Cortex of kidney (tissue), 1 donor: ENCODE measurements around the gene YWHAE.
"Not testable (repeated sequence)": the region's sequence is repeated elsewhere in the genome, so short reads cannot be mapped to it uniquely, and the experiment has no call there.

ENCODE experiments used
- DNase-seq: peaks from one replicate; lab custom pipeline; 2025; lab: John Stamatoyannopoulos, UW

YWHAE gene

GRCh38 chr17:1325766-1326165 is 74.3 kb downstream of the YWHAE start:
- no peak for DNase-seq

GRCh38 chr17:1324201-1324771 is 75.7 kb downstream of the YWHAE start:
- no peak for DNase-seq

GRCh38 chr17:1323336-1323735 is 76.7 kb downstream of the YWHAE start:
- DNase-seq: no peak

DNA sequence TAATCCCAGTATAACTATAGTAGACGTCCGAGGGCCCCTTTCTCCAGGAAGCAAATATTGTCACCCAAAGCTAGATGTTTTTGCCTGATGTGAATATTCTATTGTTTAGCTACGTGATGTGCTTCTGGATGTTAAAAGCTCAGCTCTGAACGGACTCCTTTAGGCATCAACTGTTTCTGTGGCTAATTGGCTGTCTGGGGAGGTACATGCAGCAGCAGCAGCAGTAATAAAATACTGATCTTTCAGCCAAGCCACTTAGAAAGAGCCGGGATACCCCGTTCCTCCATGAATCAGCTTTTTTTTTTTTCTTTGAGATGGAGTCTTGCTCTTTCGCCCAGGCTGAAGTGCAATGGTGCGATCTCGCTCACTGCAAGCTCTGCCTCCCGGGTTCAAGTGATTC is 77.5 kb downstream of the YWHAE start:
- DNase-seq: no peak

- no peak for DNase-seq
Measured at GRCh38 chr17:1322014-1322428, 78.0 kb downstream of the YWHAE start.

DNA sequence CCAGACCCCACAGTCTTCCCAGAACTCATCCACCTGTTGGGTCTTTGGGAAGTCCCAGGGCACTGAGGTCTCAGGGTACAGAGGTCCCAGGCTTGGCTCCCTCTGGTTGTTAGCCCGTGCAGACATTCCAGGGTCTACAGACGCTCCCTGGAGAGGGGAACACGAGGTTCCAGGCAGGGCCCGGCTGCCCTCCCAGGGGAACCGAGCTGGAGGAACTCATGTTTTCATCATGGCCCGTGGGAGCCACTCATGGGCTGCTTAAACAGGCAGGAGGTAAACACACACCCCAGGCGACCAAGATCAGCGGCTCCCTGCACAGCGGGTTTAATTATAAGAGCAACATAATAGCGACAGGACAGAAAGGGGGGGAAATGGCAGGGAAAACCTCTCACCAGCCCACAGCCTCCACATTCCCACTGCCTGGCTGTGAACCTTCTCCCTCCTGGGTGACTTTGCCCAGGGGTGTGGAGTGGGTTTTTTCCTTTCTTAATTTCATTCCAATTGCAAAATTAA is 84.1 kb downstream of the YWHAE start:
- no peak for DNase-seq

- DNase-seq: no peak
Measured at GRCh38 chr17:1315409-1315808, 84.6 kb downstream of the YWHAE start.

GRCh38 chr17:1313270-1314005 is 86.6 kb downstream of the YWHAE start:
- no peak for DNase-seq

- no peak for DNase-seq
Measured at GRCh38 chr17:1312261-1312870, 87.7 kb downstream of the YWHAE start.

DNA sequence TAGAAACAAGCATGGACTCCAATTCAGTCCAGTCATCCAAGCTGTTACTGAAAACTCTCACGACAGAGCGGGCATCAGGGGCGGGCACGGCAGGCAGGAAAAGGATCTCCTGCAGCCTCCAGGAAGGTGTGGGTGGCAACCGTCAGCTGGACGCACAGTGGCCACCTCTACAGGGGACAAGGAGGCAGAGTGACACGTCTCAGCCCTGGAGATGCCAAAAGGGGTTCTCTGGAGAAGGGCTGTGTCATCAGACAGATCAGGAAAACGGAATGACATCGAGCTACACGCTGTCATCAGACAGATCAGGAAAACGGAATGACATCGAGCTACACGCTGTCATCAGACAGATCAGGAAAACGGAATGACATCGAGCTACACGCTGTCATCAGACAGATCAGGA is 92.2 kb downstream of the YWHAE start:
- not testable (repeated sequence) for DNase-seq

GRCh38 chr17:1304962-1305563 is 95.0 kb downstream of the YWHAE start:
- DNase-seq: no peak

DNA sequence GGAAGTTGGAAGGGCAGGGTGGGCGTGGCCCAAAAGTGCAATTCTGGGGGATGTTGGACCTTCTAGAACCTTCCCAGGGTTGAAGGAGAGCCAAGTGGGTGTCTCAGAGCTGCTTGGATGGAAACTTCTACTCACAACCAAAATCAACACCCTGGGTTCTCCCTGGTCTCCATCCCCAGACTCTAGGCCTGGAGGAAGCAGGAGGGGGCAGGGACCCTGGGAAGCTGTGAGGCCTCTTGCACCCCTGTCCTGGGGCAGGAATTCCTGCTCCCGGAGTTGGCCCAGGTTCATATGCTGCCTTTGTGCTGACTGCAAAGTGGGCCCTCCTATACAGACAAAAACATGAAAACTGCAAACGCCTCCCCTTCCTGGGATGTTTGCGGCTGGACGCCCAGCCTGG is 95.5 kb downstream of the YWHAE start:
- DNase-seq: no peak

- DNase-seq: no peak
Measured at GRCh38 chr17:1302761-1303160, 97.3 kb downstream of the YWHAE start.

- DNase-seq: no peak
Measured at GRCh38 chr17:1301546-1301945, 98.5 kb downstream of the YWHAE start.

GRCh38 chr17:1300371-1300905 is 99.6 kb downstream of the YWHAE start:
- DNase-seq: no peak

DNA sequence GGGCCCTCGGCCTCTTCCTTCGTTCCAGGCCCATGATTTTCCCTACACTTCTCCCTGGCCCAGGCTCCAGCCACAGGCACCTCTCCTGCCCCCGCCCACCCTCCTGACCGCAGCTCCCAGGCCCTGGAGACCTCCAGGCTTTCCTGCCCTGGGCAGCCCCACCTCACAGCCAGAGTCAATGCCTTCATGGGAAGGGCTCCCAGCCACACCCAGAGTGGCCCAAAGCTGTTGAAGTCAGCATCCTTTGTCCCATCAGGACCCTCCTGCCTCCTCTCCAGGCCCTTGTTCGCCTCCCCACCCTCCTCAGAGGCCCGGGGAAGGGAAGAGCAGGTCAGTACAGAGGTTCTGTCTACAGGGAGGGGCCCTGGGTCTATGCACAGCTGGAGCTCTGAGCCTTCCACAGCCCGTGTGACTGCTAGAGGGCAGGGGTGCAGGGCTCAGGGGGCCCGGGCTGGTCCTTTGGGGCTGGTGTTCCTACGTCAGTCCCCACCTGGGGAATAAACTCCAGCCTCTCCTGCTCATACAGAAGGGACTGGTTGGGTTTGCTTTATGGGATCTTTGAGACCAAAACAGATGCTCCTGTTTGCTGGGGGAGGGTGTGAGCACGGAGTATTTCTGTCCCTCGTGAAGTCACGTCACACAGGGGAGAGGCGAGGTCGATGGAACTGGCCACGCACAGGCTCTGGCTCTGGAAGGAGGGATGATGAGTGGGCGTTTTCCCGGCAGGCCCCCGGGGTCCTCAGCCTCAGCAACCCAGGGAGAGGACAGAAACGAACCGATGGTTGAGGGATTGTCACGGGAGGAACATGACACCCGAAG is 100.3 kb downstream of the YWHAE start:
- no peak for DNase-seq

GRCh38 chr17:1298606-1299005 is 101.4 kb downstream of the YWHAE start:
- DNase-seq: no peak
